Measurements from ENCODE around the gene JMJD4. TPM values are rescaled to one million over a fixed set of nuclear protein-coding genes. Genes with fewer than 3 reads are reported as not detected.

JMJD4 gene
- total RNA-seq, 1 donor from 2014 or later, result 33.9 TPM

DNA sequence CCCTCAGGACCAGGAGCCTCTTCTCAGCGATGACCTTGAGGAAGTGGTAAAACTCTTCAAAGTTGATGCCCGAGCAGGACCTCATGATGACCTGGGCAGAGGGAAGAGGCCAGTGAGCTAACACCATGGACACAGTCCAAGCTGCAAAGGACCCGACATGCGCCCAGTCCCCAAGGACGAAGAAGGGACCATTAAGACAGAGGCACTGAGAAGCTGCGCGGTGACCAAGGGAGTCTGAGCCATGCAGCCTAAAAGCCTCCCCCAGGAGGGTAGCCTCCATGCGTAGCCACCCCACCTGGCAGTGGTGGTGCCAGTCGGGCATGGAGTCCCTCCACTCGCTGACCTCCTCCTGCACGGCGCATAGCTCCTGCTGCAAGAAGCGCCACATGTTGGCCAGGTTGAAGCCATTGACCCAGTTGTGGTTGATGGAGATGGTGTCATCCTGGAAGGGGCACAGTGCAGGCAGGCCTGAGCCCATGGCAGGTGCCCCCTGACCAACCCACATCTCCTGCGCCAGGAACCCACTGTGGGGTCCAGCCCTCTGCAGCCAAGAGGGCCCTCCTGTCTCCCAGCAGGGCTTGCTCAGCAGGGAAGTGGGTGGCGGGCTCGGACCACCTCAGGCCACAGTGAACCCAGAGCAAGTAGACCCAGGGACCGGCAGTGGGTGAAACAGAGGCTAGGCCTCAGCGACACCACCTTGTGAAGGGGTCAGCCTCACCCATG is 2.4 kb downstream of the JMJD4 start:
- no peak overlapping the region for H3K27ac Mint-ChIP-seq
- H3K36me3 Mint-ChIP-seq (ENCODE audit: low read depth), result peaks cover 18% of the 10 kb centered on the region
- peaks cover 28% of the 10 kb centered on the region for H3K4me1 Mint-ChIP-seq (ENCODE audit: low read depth)
- H3K27me3 Mint-ChIP-seq (ENCODE audit: insufficient read depth), result peaks cover 3% of the 10 kb centered on the region
- no peak for DNase-seq (ENCODE audit: low spot score)
- intact Hi-C loops (cut with micrococcal nuclease), result loop anchor here (10.0 kb wide), 1 partner anchor 542 kb away; no protein-coding TSS in a partner anchor
- H3K4me3 Mint-ChIP-seq, result peak overlapping the region; percentile 98
- no peaks in the 10 kb centered on the region for H3K9me3 Mint-ChIP-seq

GRCh38 chr1:227731696-227732585 is 3.2 kb downstream of the JMJD4 start:
- Mint-ChIP-seq H3K27ac (no peak overlapping the region), H3K36me3 (ENCODE audit: low read depth) (peaks cover 18% of the 10 kb centered on the region), H3K27me3 (ENCODE audit: insufficient read depth) (peaks cover 3% of the 10 kb centered on the region), H3K4me1 (ENCODE audit: low read depth) (peaks cover 22% of the 10 kb centered on the region), H3K9me3 (no peaks in the 10 kb centered on the region), H3K4me3 (no peak overlapping the region)
- intact Hi-C loops (cut with micrococcal nuclease), result loop anchor here (10.0 kb wide), 1 partner anchor 543 kb away; no protein-coding TSS in a partner anchor
- no peak for DNase-seq (ENCODE audit: low spot score)

- Mint-ChIP-seq H3K36me3 (ENCODE audit: low read depth) (peaks cover 18% of the 10 kb centered on the region), H3K4me3 (no peak overlapping the region), H3K27me3 (ENCODE audit: insufficient read depth) (peaks cover 7% of the 10 kb centered on the region), H3K9me3 (no peaks in the 10 kb centered on the region), H3K27ac (no peak overlapping the region), H3K4me1 (ENCODE audit: low read depth) (peaks cover 16% of the 10 kb centered on the region)
- DNase-seq (ENCODE audit: low spot score), result no peak
- intact Hi-C loops (cut with micrococcal nuclease), result loop anchor here (10.0 kb wide), 1 partner anchor 544 kb away; no protein-coding TSS in a partner anchor
These were observed 3.8 kb downstream of the JMJD4 start for GRCh38 chr1:227731241-227731677.

GRCh38 chr1:227730630-227731151 is 4.4 kb downstream of the JMJD4 start:
- intact Hi-C loops (cut with micrococcal nuclease), result loop anchor here (1.0 to 10.0 kb wide), 3 partner anchors 32 to 544 kb away; no protein-coding TSS in a partner anchor
- H3K27me3 Mint-ChIP-seq (ENCODE audit: insufficient read depth), result peaks cover 7% of the 10 kb centered on the region
- DNase-seq (ENCODE audit: low spot score), result no peak
- H3K36me3 Mint-ChIP-seq (ENCODE audit: low read depth), result peaks cover 17% of the 10 kb centered on the region
- H3K4me1 Mint-ChIP-seq (ENCODE audit: low read depth), result peaks cover 10% of the 10 kb centered on the region
- H3K27ac Mint-ChIP-seq, result no peak overlapping the region
- H3K9me3 Mint-ChIP-seq, result no peaks in the 10 kb centered on the region
- peak overlapping the region; percentile 42 for H3K4me3 Mint-ChIP-seq

GRCh38 chr1:227729881-227730629 is 5.0 kb downstream of the JMJD4 start:
- DNase-seq (ENCODE audit: low spot score), result peak; percentile 25
- Mint-ChIP-seq H3K27ac (peak overlapping the region; percentile 8), H3K36me3 (ENCODE audit: low read depth) (peaks cover 17% of the 10 kb centered on the region)

GRCh38 chr1:227729144-227729880 is 5.8 kb downstream of the JMJD4 start:
- H3K27ac Mint-ChIP-seq, result no peak overlapping the region
- peaks cover 14% of the 10 kb centered on the region for H3K36me3 Mint-ChIP-seq (ENCODE audit: low read depth)
- peaks cover 7% of the 10 kb centered on the region for H3K27me3 Mint-ChIP-seq (ENCODE audit: insufficient read depth)
- no peak for DNase-seq (ENCODE audit: low spot score)
- intact Hi-C loops (cut with micrococcal nuclease), result loop anchor here (2.0 kb wide), 1 partner anchor 249 kb away; no protein-coding TSS in a partner anchor
- H3K4me1 Mint-ChIP-seq (ENCODE audit: low read depth), result peaks cover 10% of the 10 kb centered on the region
- H3K9me3 Mint-ChIP-seq, result peaks cover 1% of the 10 kb centered on the region
- peak overlapping the region; percentile 85 for H3K4me3 Mint-ChIP-seq

More at GRCh38 chr1:227729881-227730629, 5.0 kb downstream of the JMJD4 start:
- peaks cover 10% of the 10 kb centered on the region for H3K4me1 Mint-ChIP-seq (ENCODE audit: low read depth)
- H3K4me3 Mint-ChIP-seq, result peak overlapping the region; percentile 42
- intact Hi-C loops (cut with micrococcal nuclease), result loop anchor here (1.0 to 10.0 kb wide), 4 partner anchors 32 to 545 kb away; no protein-coding TSS in a partner anchor
- no peaks in the 10 kb centered on the region for H3K9me3 Mint-ChIP-seq
- peaks cover 7% of the 10 kb centered on the region for H3K27me3 Mint-ChIP-seq (ENCODE audit: insufficient read depth)

GRCh38 chr1:227728892-227729143 is 6.3 kb downstream of the JMJD4 start:
- Mint-ChIP-seq H3K36me3 (ENCODE audit: low read depth) (peaks cover 15% of the 10 kb centered on the region), H3K27ac (no peak overlapping the region), H3K4me1 (ENCODE audit: low read depth) (peaks cover 10% of the 10 kb centered on the region), H3K4me3 (peak overlapping the region; percentile 85), H3K27me3 (ENCODE audit: insufficient read depth) (peaks cover 7% of the 10 kb centered on the region), H3K9me3 (peaks cover 6% of the 10 kb centered on the region)
- DNase-seq (ENCODE audit: low spot score), result no peak
- intact Hi-C loops (cut with micrococcal nuclease), result loop anchor here (1.0 to 2.0 kb wide), 2 partner anchors 59 to 248 kb away; no protein-coding TSS in a partner anchor

DNA sequence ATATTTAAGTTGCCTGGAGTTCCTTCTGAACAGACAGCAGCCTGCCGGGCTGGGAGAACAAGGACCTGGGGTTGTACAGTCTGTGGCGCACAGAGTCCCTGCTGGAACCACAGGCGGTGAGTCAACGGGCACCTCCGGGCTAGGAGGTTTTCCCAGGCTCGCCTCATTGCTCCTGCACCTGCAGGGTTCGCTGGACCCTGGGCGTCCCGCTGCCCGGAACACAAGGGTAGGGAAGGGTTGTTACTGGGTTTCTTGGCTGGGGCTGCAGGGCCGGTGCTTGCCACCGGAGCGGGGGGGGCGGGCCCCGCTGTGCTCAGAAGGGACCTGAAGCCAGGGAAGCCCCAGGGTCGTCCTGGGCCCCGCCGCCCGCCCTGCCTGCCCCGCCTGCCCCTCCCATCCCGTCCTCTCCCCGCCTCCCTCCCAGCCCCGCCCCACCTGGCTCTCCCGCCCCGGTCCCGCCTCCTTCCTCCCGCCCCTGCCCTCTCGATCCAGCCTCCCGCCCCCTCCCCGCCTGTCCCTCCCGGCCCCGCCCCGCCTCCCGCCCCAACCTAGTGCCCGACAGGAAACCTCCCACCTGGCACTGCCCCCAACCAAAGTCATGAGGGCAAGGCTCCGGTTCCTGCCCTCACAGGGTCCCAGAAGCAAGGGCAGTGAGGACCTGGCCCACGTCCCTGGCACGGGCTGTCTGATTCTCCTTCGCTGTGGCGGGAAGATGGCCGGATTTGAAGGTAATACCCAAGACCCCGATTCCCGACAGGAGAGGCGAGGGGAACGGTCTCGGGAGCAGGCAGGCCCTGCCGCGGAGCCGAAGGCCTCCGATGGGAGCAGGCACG is 6.8 kb downstream of the JMJD4 start:
- H3K27me3 Mint-ChIP-seq (ENCODE audit: insufficient read depth), result peaks cover 7% of the 10 kb centered on the region
- peaks cover 5% of the 10 kb centered on the region for H3K4me1 Mint-ChIP-seq (ENCODE audit: low read depth)
- H3K36me3 Mint-ChIP-seq (ENCODE audit: low read depth), result peaks cover 11% of the 10 kb centered on the region
- peak overlapping the region; percentile 85 for H3K4me3 Mint-ChIP-seq
- DNase-seq (ENCODE audit: low spot score), result peak; percentile 37
- H3K27ac Mint-ChIP-seq, result peak overlapping the region; percentile 72
- peaks cover 11% of the 10 kb centered on the region for H3K9me3 Mint-ChIP-seq
- intact Hi-C loops (cut with micrococcal nuclease), result loop anchor here (1.0 to 2.0 kb wide), 2 partner anchors 60 to 247 kb away; no protein-coding TSS in a partner anchor

DNA sequence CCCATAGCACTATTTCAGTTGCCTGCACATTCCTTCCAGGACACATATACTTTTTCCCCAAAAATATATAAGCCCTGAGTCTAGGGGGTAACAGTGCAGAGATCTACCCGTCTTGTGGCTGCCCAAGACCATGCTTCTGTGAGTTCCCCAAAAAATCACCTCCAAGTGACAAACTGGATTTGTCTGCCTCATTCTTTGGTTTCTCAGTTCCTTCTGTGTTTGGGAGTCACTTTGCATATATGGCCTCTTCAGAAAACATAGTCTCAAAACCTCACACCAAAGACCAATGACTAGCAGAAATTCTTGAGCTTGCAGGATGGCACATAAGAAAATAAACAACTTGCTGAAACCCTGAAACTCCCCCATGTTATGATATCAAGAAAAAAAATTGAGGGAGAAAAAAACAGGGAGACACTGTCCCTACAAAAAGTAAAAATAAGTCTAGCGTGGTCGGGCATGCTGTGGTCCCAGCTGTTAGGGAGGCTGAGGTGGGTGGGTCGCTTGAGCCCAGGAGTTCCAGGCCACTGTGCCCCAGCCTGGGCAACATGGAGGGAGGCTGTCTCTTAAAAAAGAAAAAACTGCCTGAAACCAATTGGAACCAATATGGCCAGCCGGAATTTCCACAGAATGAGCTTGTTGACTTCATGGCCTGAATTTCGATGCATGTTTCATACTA is 8.0 kb downstream of the JMJD4 start:
- Mint-ChIP-seq H3K9me3 (peaks cover 20% of the 10 kb centered on the region), H3K27ac (no peak overlapping the region), H3K36me3 (ENCODE audit: low read depth) (peaks cover 5% of the 10 kb centered on the region), H3K4me1 (ENCODE audit: low read depth) (peaks cover 5% of the 10 kb centered on the region), H3K4me3 (no peak overlapping the region), H3K27me3 (ENCODE audit: insufficient read depth) (peaks cover 7% of the 10 kb centered on the region)
- no peak for DNase-seq (ENCODE audit: low spot score)
- intact Hi-C loops (cut with micrococcal nuclease), result no loop called here

GRCh38 chr1:227726318-227726717 is 8.8 kb downstream of the JMJD4 start:
- Mint-ChIP-seq H3K36me3 (ENCODE audit: low read depth) (peaks cover 5% of the 10 kb centered on the region), H3K4me1 (ENCODE audit: low read depth) (peaks cover 5% of the 10 kb centered on the region), H3K27me3 (ENCODE audit: insufficient read depth) (peaks cover 7% of the 10 kb centered on the region), H3K9me3 (peaks cover 28% of the 10 kb centered on the region), H3K4me3 (no peak overlapping the region), H3K27ac (no peak overlapping the region)
- intact Hi-C loops (cut with micrococcal nuclease), result no loop called here
- DNase-seq (ENCODE audit: low spot score), result no peak

- H3K9me3 Mint-ChIP-seq, result peaks cover 39% of the 10 kb centered on the region
These were observed 10.1 kb downstream of the JMJD4 start for GRCh38 chr1:227725046-227725445.

More at GRCh38 chr1:227725046-227725445, 10.1 kb downstream of the JMJD4 start:
- intact Hi-C loops (cut with micrococcal nuclease), result no loop called here
- Mint-ChIP-seq H3K27me3 (ENCODE audit: insufficient read depth) (peaks cover 7% of the 10 kb centered on the region), H3K4me3 (no peak overlapping the region), H3K27ac (no peak overlapping the region), H3K36me3 (ENCODE audit: low read depth) (peaks cover 3% of the 10 kb centered on the region), H3K4me1 (ENCODE audit: low read depth) (peaks cover 5% of the 10 kb centered on the region)
- no peak for DNase-seq (ENCODE audit: low spot score)

Data from activated T-helper 1 cell treated with anti-CD3 and anti-CD28 coated beads, Interleukin-12 subunit alpha, Interleukin-12 subunit beta, Interleukin-2, Interleukin-4 antibody, amounts not matched to agents 30 ng/mL and 10 ng/mL and 1 ng/mL, durations not matched to agents 14 hours and 24 hours and 36 hours (primary cell).